Erythroblast (primary cell): ENCODE data around the gene NEURL4.

Experiments
- GATA1 ChIP-seq: IDR thresholded peaks from 2 replicates; pipeline ENCODE4 v1.6.1; 2011; ENCODE audit warnings: low read depth, mild to moderate bottlenecking, control low read depth, low read length, moderate library complexity
- POLR2A ChIP-seq: IDR thresholded peaks from 2 replicates; pipeline ENCODE4 v1.6.1; 2011; ENCODE audit warnings: mild to moderate bottlenecking, low read length

- TF ChIP-seq POLR2A: no peak
- TF ChIP-seq GATA1: no peak
These were observed 62.4 kb downstream of the NEURL4 start for GRCh38 chr17:7266784-7267183.
